Cardiac fibroblast (primary cell): Measurements from ENCODE around the gene PPARG.
"Not testable (repeated sequence)": the region's sequence is repeated elsewhere in the genome, so short reads cannot be mapped to it uniquely, and the experiment has no call there.

Experiments used
- DNase-seq, 2 donors: peaks; one replicate each; pipeline versions ENCODE4 v3.0.0 to v3.0.0-alpha.2; 2010; ENCODE audit warnings: low read depth in 2 of 2
- H3K4me3 ChIP-seq, 2 donors: replicated peaks in 1 of 2; 1 replicate in 1 of 2; 2 replicates in 1 of 2; pipeline ENCODE4 v1.5.1; 2011; ENCODE audit warnings: low read depth in 2 of 2, low read length in 2 of 2, mild to moderate bottlenecking in 2 of 2, moderate library complexity in 1 of 2
- CTCF ChIP-seq: IDR thresholded peaks from one replicate; pipeline ENCODE4 v1.5.1; 2011; ENCODE audit warnings: low read depth, mild to moderate bottlenecking, low read length, inconsistent platforms

PPARG gene

DNA sequence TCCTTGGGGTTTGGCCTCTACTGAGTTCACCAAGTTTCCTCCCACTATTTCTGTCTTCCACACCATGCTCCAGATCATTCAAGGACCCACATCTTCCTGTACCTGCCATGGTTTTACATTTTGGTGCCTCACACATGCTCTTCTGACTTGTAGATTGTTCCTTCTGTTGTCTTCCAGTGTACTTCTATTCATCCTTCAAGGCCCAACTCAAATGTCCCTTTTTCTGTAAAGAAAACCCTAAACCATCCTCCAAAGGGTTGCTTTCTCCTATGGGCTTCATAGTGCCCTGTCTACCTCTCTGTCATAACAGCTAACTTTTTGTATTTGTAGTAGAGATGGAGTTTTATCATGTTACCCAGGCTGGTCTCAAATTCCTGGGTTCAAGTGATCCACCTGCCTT is 175.3 kb downstream of the PPARG start:
- DNase-seq: no peak
- no peak overlapping the region for H3K4me3 ChIP-seq
- TF ChIP-seq CTCF: no peak

DNA sequence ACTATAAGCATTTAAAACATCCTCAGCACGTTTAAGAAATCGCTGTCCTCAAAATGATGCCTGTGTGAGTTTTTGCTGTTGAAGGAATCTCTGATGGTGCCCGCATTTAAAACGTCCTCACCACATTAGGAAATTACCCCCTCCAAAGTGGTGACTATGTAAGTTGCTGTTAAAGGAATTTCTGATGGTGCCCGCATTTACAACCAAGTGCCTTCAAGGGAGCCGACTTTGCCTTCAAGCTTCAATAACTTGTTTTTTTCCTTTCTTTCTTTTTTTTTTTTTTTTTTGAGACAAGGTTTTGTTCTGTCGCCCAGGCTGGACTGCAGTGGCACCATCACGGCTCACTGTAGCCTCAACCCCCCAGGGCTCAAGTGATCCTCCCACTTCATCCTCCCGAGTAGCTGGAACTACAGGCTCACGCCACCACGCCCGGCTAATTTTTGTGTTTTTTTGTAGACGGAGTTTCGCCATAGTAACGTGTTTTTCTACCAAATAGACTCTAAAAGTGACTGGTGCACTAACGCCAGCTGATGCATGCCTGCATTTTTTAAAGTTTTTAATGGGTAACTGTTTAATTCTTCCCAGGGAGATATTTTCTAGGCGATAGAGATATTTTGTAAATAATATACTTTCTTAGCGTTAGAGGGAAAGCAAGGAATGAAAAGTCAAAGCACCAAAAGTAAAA is 176.4 kb downstream of the PPARG start:
- TF ChIP-seq CTCF: no peak
- DNase-seq: no peak
- no peak overlapping the region for H3K4me3 ChIP-seq

DNA sequence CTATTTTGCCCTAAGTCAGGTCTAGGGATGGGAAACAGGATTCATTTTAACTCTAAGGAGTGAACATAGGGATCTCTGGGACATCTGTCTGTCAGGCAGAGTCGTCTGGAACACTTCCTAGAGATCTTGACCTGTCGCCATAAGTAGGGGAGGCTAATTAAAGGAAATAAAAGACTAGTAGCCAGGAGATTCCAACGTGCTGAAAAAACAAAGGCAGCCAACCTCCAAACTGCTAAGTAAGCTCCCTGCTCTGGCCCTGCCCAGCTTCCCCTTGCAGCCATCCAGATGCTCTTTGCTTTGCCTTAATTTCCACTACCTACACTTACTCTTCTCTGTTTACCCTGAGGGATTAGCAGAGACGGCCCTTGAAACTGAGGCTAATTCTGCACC is 177.0 kb downstream of the PPARG start:
- DNase-seq: no peak
- no peak for TF ChIP-seq CTCF
- H3K4me3 ChIP-seq: no peak overlapping the region

- no peak overlapping the region for H3K4me3 ChIP-seq
- DNase-seq: no peak
- TF ChIP-seq CTCF: no peak
These were observed 178.9 kb downstream of the PPARG start for GRCh38 chr3:12467746-12468145.

GRCh38 chr3:12468276-12468675 is 179.4 kb downstream of the PPARG start:
- DNase-seq: no peak
- TF ChIP-seq CTCF: no peak
- H3K4me3 ChIP-seq: no peak overlapping the region

DNA sequence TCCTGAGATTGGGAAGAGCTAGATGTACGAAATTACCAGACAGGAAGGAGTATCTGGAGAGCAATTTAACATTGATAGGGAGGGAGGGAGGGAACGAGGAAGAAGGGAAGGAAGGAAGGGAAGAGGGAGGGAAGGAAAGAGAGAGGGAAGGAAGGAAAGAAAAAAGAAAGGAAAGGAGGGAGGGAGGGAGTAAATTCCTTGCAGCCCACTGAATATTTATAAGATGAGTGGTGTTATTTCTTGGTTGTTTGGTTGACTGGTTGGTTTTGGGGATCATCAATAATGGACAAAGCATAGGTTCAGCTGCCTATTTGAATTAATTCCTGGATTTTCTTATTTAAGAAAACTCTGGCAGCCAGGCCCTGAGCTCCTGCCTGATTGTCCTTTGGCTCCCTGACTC is 179.9 kb downstream of the PPARG start:
- no peak overlapping the region for H3K4me3 ChIP-seq
- no peak for TF ChIP-seq CTCF
- no peak for DNase-seq

GRCh38 chr3:12469222-12469621 is 180.4 kb downstream of the PPARG start:
- DNase-seq: not testable (repeated sequence)

More at GRCh38 chr3:12469222-12469621, 180.4 kb downstream of the PPARG start:
- not testable (repeated sequence) for H3K4me3 ChIP-seq
